GM13977 (cell line): ENCODE data around the gene TMED9.

Experiments used
- DNase-seq: peaks from one replicate; pipeline ENCODE4 v3.0.0; 2012; ENCODE audit warnings: low spot score
- in situ Hi-C: fragments of 300-500 bp; cut with MboI; formaldehyde crosslinking; loops from one replicate; pipeline ENCODE4 v1.12.0; 2022; ENCODE audit warnings: low sequenced_read_pairs, low pct_unique_long_range_greater_than_20kb, mixed read lengths, inconsistent platforms; ENCODE audit not compliant: unreplicated experiment
- TF ChIP-seq, protein P1 (sequence below): IDR thresholded peaks from 2 replicates; pipeline ENCODE4 v1.5.1; 2012; ENCODE audit warnings: mild to moderate bottlenecking, control low read depth; ENCODE audit not compliant: insufficient read depth; ENCODE audit errors: extremely low read depth, missing control alignments

TMED9 gene

DNA sequence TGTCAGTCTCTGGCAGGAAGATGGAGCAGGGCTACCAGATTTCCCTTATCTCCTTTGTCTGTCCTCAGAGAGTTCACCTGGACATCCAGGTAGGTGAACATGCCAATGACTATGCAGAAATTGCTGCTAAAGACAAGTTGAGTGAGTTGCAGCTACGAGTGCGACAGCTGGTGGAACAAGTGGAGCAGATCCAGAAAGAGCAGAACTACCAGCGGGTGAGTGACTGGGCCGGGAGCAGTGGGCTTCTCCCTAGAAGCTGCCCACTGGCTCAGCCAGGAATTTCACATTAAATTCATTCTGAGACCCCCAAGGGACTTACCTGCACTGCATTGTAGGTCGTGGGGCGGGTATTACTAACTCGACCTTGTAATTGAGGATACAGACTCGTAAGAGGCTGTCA, 2.1 kb downstream of the TMED9 start:
- TF ChIP-seq, protein P1, sequence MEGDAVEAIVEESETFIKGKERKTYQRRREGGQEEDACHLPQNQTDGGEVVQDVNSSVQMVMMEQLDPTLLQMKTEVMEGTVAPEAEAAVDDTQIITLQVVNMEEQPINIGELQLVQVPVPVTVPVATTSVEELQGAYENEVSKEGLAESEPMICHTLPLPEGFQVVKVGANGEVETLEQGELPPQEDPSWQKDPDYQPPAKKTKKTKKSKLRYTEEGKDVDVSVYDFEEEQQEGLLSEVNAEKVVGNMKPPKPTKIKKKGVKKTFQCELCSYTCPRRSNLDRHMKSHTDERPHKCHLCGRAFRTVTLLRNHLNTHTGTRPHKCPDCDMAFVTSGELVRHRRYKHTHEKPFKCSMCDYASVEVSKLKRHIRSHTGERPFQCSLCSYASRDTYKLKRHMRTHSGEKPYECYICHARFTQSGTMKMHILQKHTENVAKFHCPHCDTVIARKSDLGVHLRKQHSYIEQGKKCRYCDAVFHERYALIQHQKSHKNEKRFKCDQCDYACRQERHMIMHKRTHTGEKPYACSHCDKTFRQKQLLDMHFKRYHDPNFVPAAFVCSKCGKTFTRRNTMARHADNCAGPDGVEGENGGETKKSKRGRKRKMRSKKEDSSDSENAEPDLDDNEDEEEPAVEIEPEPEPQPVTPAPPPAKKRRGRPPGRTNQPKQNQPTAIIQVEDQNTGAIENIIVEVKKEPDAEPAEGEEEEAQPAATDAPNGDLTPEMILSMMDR: no peak
- in situ Hi-C loops: no loop called here
- DNase-seq: no peak

DNA sequence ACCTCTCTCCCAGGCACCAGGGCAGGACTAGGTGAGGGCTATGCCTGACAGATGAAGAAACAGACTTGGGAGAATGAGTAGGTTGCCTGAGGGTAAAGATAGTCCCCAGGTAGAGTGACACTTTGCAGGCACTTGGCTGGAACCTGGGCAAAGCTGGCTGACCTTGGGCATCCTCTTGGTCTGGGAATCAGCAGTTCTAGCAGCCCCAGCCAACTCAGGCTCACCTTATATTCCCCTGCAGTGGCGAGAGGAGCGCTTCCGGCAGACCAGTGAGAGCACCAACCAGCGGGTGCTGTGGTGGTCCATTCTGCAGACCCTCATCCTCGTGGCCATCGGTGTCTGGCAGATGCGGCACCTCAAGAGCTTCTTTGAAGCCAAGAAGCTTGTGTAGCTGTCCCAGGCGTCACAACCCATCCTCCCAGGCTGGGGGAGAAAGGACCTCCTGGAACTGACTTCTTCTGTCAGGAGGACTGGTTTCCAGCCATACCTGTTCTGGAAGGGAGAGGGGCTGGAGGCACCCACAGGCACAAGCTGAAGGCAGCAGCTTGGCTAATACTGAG, 3.1 kb downstream of the TMED9 start:
- TF ChIP-seq, protein P1: no peak
- no peak for DNase-seq
- in situ Hi-C loops: no loop called here

DNA sequence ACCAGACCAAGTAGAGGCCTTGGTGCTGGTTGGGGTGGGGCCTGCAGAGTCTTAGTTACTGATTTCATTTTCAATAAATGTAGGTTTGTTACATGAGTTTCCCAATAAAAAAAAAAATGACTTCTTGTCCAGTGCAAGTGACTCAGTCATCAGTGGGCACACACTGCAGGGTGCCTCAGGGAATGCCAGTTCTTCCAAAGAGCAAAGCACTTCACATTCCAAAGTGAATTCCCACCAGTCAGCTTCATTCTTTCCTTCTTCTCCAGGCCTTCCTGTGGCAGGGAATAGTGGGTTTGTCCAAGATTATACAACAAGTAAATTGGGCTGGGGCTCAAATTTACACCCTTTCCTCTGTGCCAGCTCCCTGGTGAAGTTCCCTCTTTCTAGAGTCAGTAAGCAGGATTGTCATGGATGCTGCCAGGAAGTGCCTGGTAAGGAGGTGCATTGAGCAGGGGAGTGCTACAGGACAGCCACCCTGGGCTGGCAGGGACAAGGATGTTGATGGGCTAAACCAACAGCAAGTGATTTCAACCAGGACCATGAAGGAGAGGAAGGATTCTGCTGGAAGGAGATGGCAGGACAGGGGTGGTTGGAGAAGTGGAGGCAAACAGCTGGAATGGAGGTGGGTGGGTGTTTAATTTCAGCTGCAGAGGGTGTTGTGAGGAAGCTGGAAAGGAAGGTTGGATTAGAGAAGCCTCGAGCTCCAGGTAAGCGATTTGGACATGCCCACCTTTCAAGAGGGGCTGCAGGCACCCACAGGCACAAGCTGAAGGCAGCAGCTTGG, 4.2 kb downstream of the TMED9 start:
- in situ Hi-C loops: no loop called here
- DNase-seq: no peak
- TF ChIP-seq, protein P1: no peak

DNA sequence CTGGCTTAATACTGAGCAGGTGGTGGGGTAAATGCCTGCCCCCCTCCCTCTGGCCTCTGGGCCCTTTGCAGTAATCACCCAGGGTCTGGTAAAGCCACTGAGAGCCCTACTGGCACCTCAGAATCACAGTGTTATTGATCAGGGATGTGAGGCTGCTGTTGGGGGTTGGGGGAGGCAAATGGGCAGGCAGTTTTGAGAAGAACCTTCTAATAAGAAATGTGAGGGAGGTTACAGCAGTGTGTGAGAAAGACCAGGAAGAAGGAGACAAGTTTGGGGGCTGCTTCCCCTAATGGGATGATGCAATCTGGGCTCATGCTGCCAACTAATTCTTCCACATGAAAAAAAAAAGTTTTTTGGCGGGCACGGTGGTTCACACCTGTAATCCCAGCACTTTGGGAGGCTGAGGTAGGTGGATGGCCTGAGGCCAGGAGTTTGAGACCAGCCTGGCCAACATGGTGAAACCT, 4.8 kb downstream of the TMED9 start:
- in situ Hi-C loops: no loop called here
- TF ChIP-seq, protein P1: no peak
- no peak for DNase-seq

DNA sequence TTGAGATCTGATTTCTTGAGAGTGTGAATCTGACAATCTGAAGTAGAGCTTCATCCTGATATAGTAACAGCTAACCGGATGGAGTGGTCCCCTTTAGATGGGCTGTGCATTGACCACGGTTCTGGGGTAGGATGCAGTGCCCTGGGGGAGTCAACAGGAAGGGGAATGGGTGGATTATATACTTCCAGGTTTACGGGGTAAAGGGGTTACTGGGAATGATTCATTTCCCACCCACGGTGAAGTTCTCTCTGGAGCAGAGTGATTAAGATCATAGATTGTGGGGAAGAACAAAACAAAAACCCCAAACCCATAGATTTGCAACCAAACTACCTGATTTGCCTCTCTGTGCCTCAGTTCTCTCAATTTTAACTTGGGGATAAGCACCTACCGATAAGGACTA, 6.5 kb downstream of the TMED9 start:
- in situ Hi-C loops: no loop called here
- DNase-seq: no peak
- TF ChIP-seq, protein P1: no peak

DNA sequence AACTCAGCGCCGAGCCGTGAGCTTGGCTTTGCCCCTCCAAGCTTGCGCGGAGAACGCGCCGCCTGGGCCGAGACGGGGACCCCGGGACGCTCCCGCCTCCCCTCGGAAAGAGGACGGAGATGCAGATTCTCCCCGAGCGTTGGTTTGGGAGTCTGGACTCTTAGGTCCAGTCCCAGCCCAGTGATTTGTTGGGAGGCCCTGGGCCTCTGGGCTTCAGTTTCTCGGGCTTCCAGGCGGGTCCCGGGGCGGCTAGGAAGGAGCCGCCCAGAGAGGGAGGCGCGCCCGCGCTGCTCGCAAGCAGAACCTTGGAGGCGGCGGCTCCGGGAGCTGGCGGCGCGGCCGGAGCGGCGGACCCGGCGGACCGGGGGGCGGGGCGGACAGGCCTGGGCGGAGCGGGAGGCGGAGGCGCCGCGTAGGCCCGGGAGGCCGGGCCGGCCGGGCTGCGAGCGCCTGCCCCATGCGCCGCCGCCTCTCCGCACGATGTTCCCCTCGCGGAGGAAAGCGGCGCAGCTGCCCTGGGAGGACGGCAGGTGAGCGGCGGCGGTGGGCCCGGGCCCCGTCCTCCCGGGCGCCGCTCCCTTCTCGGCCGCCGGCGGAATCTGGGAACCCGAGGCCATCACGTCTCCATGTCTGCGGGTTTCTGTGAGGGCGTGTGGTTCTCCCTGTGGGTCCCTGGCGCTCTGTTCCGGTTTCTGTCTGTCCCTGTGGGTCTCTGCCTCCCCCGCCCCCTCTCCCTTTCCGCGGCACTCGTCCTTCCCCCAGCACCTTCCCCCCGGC, 7.9 kb downstream of the TMED9 start, which contains the start of gene B4GALT7:
B4GALT7 (plus strand) TSS at position 402 of the 777 bp plus-strand sequence; CDS start at position 481, 79 bp downstream.
- in situ Hi-C loops: no loop called here
- TF ChIP-seq, protein P1: no peak
- DNase-seq: peak; percentile 93
